Measurements from ENCODE around the gene CFAP58.
A peak's percentile ranks its signal among the peaks of the same experiment; 100 is the strongest.

The CFAP58 gene

DNA sequence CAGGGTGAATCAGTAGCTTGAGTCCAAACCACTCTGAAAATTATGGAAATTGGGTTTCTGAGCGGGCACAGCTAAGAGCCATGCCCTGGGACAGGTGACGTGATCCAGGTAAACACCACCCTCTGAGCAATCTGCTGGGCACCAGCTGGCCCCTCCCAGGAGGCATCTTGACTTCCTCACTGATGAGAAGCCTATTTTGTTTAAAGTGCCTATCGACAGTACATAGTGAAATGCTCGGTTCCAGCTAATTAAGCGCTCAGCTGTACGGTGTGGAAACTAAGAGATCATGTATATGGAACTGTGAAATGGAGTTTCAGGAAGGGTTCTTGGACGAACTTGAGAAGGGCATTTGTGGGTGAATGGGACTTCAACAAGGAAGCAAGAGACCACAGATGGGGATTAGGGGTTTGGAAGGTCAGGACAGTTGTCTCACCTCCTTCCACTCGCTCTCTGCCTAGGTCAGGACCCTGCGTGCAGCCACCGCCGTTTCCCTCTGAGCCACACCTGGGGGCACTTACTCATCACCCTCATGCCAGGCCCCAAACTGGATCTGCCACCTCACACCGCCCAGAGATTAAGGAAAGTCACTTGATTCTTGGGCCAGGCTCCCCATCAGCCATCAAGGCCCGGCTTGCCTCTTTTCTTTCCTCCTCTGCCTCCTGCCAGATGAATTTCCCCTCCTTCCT is 18.5 kb upstream of the CFAP58 start:
- no peak for DNase-seq (ENCODE audit: low spot score)

- no peak for DNase-seq (ENCODE audit: low spot score)
Observed at GRCh38 chr10:104336821-104337467, 16.7 kb upstream of the CFAP58 start.

GRCh38 chr10:104337521-104337984 is 16.1 kb upstream of the CFAP58 start:
- DNase-seq (ENCODE audit: low spot score): no peak

- DNase-seq (ENCODE audit: low spot score): peak; percentile 45
Observed at GRCh38 chr10:104337985-104338735, 15.5 kb upstream of the CFAP58 start, which contains the start of gene ITPRIP. Gene ITPRIP (minus strand): TSS chr10:104338465. CDS start chr10:104316051, 22,414 bp downstream.

GRCh38 chr10:104339469-104340110 is 14.0 kb upstream of the CFAP58 start:
- no peak for DNase-seq (ENCODE audit: low spot score)

- no peak for DNase-seq (ENCODE audit: low spot score)
Observed at GRCh38 chr10:104340111-104340526, 13.5 kb upstream of the CFAP58 start.

GRCh38 chr10:104340641-104341040 is 13.0 kb upstream of the CFAP58 start:
- no peak for DNase-seq (ENCODE audit: low spot score)

DNA sequence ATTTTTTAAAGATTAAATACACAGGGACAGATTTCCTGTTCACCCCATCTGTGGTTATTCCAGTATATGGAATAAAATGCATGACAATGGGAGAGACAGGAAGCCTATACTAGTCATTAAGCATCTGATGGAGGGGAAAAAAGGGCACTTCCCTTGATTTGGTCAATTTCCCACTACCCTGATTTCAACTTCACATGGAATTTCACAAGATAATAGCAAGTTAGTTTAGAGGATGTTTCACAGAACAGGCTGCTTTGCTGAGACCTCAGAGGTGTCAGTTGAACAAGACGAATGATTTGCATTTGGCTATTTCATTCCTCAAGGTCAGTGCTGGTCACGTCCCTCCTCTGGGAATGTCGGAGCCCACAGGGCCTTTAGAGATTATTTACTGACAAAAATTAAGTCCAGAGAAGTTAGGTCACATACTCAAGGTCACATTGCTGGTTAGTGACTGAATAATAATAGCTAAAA is 10.7 kb upstream of the CFAP58 start:
- DNase-seq (ENCODE audit: low spot score): no peak

DNA sequence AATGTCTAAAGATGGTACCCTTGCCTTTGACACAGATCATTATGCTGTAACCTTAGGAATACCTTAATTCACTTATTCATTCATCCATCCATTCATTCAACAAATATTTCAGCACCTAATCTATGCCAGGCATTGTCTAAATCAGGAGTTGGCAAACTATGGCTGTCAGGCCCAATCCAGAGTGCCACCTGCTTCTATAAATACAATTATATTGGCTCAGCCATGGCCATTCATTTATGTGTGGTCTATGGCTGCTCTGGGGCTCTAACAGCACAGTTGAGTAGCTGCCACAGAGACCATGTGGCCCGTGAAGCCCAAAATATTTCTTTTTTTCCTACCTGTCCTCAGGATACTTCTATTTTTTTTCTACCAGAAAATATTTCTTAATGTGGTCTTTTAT is 9.4 kb upstream of the CFAP58 start:
- DNase-seq (ENCODE audit: low spot score): no peak

DNA sequence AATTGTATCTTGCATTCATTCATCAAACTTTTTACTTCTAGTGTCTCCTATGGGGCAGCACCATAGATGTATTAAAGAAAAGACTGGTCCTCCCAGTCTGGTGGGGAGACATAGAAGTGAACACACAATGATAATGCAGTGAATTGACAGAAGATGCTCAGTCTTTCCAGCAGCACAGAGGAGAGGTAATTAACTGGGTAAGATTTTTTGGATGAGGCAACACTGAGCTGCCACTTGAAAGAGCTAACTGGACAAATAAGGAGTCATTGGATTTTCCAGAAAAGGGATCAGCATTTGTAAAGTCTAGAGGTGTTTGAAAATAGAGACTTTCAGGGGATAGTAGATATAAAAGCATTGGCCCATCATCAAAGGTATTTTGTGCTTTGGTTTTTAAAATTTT is 8.1 kb upstream of the CFAP58 start:
- no peak for DNase-seq (ENCODE audit: low spot score)

DNA sequence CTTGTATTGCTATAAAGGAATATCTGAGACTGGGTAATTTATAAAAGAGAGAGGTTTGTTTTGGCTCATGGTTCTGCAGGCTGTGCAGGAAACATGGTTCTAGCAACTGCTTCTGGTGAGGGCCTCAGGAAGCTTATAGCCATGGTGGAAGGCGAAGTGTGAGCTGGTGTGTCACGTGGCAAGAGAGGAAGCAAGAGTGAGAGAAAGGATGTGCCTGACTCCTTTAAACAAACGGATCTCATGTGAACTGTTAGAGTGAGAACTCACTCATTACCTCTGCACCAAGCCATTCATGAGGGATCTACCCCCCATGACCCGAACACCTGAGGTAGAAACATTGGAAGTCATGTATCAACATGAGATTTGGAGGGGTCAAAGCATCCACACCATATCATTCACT is 7.7 kb upstream of the CFAP58 start:
- DNase-seq (ENCODE audit: low spot score): no peak

DNA sequence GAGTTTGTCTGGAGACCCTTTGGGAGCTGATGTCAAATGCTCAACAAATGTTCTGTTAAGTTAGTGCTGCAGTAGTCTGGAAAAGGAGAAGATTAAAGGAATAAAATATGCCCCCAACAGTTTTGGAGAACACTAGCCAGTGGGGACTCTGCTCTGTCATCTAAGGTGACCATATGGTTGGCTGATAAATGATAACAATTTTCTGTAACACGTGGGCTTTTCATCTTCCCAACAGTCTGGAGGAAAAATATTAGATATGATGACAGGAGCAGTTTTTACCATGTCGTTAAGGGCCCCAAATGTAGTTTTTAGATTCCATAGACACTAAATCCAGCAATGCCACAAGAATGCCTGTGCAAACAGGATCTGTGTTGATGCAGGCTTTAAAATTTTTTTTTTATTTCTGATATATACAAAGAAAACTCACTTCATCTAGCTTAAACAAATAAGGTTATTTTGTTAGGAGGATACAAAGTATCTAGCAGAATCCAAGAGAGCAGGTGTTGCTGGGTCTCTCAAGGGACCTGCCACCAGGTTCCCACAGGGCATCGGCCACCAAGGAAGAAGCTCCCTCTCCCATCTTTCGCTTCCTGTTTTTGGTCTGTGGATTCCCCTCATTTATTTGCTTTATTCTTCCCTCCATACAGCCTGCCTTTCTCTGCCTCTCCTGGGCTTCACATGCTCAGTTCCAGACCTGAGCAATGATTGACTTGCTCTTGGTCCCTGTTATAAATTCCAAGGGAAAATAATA is 6.2 kb upstream of the CFAP58 start:
- DNase-seq (ENCODE audit: low spot score): no peak

DNA sequence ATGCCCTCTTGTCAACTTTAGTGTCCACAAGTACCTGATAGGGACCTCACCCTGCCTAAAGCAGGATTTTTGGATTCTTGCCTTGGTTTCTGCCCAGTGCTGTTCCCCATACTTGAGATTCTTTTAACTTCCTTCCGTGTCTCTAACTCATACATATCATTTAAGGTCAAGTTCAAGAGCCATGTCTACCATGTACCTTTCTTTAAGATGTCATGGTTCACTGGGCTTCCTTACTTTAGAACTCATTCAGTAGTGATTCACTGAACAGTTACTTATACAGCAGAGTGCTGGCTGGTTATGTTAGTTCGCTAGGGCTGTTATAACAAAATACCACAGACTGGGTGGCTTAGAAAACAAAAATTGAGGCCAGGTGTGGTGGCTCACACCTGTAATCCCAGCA is 5.0 kb upstream of the CFAP58 start:
- no peak for DNase-seq (ENCODE audit: low spot score)

- no peak for DNase-seq (ENCODE audit: low spot score)
Observed at GRCh38 chr10:104349623-104350126, 4.0 kb upstream of the CFAP58 start.

GRCh38 chr10:104350127-104350635 is 3.5 kb upstream of the CFAP58 start:
- peak; percentile 42 for DNase-seq (ENCODE audit: low spot score)

DNA sequence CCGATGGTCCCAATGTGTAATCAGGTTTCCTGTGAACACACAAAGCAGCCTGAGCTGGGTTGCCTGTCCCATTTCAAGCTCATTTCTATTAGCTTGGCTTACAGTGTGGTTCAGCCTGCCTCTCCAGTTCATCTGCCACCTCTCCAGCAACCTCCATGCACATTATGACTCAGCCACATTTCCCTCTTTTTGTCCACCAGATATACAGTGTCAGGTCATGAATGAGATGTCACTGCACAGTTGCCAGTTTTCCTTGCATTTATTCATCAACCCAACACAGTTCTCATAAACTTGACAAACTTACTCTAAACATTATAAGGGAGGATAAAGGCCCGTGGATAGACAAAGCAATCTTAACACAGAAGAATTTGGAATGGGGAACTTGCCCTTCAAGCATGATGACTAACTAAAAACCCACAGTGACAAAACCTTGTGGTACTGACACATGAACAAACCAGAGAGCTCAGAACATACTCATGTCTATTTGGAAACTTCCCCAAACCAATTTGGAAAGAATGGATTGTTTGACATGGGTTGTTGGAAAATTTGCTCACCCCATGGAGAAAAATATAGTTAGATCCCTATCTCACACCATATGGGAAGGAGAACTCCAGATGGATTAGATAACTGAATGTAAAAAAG is 2.5 kb upstream of the CFAP58 start:
- DNase-seq (ENCODE audit: low spot score): no peak

DNA sequence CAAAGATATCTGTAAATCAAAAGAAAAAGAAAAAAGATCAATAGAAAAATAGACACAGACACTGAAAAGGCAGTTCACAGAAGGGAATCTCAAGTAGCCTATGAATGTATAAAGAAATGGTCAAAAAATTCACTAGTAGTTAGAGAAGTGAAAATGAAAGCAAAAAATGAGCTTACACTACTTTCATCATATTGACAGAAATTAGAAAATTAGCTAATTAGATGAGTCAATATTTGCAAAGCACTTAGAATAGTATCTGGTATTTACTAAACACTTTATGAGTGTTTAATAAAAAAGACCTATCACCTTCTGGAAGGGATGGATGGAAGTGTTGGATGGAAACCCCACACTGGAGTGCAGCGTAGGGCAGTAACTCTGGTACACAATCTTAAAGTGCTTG is 1.7 kb upstream of the CFAP58 start:
- DNase-seq (ENCODE audit: low spot score): no peak

DNA sequence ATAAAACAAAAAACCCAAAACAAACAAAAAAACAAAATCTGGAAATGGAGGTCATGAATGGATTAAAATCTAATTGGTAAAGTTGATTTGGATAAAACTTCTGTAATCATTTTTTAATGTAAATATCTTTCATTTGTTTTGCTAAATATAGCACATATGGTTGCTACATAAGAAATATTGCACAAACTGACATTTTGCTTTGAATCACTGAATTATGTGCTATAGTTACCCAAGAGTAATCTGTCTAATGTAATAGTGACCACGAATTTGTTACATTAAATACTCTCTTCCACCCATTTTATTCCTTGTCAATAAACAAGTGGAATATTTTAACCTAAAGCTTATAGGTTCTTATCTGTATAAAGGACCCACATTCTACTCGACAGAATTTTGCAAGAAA is 6.2 kb downstream of the CFAP58 start:
- DNase-seq (ENCODE audit: low spot score): no peak

DNA sequence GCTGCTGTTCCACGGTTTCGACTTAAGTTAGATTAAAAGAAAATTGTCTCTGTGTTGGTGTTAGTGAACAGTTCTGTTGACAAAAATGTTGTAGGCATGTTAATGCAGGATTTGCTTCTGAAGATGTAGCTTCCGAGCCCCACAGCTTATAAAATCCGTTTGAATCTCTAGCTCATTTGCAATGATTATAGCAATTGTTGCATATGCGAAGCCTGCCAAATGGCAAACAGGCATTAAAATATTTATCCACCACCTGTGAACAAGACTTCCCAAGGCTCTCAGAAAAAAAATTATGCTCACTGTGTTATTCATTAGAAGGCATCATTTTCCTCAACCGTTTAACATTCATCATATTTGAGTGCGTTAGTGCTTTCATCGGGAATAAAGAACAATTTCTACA is 14.3 kb downstream of the CFAP58 start:
- DNase-seq (ENCODE audit: low spot score): no peak

DNA sequence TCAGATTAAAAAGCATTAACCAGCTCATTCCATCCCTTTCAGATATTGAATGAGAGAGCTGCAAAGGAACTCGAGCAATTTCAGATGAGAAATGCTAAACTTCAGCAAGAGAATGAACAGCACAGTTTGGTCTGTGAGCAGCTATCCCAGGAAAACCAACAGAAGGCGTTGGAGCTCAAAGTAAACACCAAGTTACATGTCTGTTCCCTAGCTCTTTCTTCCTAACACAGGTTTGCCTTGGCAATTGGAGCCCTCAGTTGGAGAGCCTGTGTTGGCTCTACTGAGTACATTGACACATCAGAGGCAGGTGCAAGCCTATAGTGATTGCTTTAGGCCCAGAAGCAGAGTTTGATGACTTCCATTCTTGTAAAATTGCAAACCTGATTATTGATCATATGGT is 14.7 kb downstream of the CFAP58 start:
- no peak for DNase-seq (ENCODE audit: low spot score)

DNA sequence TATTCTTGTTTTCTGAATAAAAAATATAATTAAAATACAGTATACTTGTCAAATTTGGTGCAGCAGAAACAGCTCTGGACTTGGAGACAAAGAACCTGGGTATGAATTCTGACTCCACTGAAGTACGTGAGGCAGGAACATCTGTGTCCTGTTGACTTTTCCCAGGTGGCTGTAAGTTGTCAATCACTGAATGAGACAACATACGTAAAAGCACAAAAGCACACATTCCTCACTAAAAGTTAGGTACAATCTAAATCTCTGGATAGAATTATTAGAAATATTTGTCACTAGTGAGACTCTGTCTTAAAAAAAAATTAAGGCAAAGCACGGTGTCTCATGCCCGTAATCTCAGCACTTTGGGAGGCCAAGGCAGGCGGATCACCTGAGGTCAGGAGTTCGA is 18.1 kb downstream of the CFAP58 start:
- no peak for DNase-seq (ENCODE audit: low spot score)
